HG03135 (cell line): Measurements from ENCODE around the gene IDH3G.
"Not testable (repeated sequence)": the region's sequence is repeated elsewhere in the genome, so short reads cannot be mapped to it uniquely, and the experiment has no call there.

ENCODE experiments used
- ATAC-seq: cut with Tn5 transposase; IDR thresholded peaks from one replicate; pipeline ENCODE4 v1.9.1; 2021; ENCODE audit warnings: mild to moderate bottlenecking, moderate library complexity; ENCODE audit not compliant: unreplicated experiment

IDH3G gene

GRCh38 chrX:153763298-153763932, 30.8 kb downstream of the IDH3G start:
- no peak for ATAC-seq

- ATAC-seq = no peak
These were observed 31.5 kb downstream of the IDH3G start for GRCh38 chrX:153762626-153763173.

GRCh38 chrX:153761863-153762262, 32.3 kb downstream of the IDH3G start:
- no peak for ATAC-seq

GRCh38 chrX:153755136-153755535, 39.0 kb downstream of the IDH3G start:
- ATAC-seq = no peak

GRCh38 chrX:153750127-153750774, 43.9 kb downstream of the IDH3G start:
- ATAC-seq = no peak

- ATAC-seq = not testable (repeated sequence)
These were observed 45.2 kb downstream of the IDH3G start for GRCh38 chrX:153749017-153749416.

- ATAC-seq = not testable (repeated sequence)
These were observed 47.2 kb downstream of the IDH3G start for GRCh38 chrX:153746991-153747390.

- ATAC-seq = no peak
These were observed 47.8 kb downstream of the IDH3G start for GRCh38 chrX:153746359-153746758.

GRCh38 chrX:153745067-153745433, 49.1 kb downstream of the IDH3G start:
- ATAC-seq = not testable (repeated sequence)

- ATAC-seq = no peak
These were observed 49.7 kb downstream of the IDH3G start for GRCh38 chrX:153744210-153745066.

- not testable (repeated sequence) for ATAC-seq
These were observed 50.5 kb downstream of the IDH3G start for GRCh38 chrX:153743468-153744209.

- ATAC-seq = not testable (repeated sequence)
These were observed 51.2 kb downstream of the IDH3G start for GRCh38 chrX:153742796-153743467.

- ATAC-seq = not testable (repeated sequence)
These were observed 52.1 kb downstream of the IDH3G start for GRCh38 chrX:153742111-153742510.

- ATAC-seq = no peak
These were observed 52.7 kb downstream of the IDH3G start for GRCh38 chrX:153741446-153741845.

- no peak for ATAC-seq
These were observed 53.4 kb downstream of the IDH3G start for GRCh38 chrX:153740631-153741222.

GRCh38 chrX:153739754-153740486, 54.3 kb downstream of the IDH3G start:
- no peak for ATAC-seq

GRCh38 chrX:153738056-153738605, 56.0 kb downstream of the IDH3G start:
- ATAC-seq = no peak

- no peak for ATAC-seq
These were observed 57.2 kb downstream of the IDH3G start for GRCh38 chrX:153736871-153737441.
